ENCODE data around the gene URB2. TPM values are rescaled to one million over a fixed set of nuclear protein-coding genes. Genes with fewer than 3 reads are reported as not detected.

Gene URB2
- total and polyA plus RNA-seq, 4 donors: 1.2 to 10.5 (median 6.2) TPM

DNA sequence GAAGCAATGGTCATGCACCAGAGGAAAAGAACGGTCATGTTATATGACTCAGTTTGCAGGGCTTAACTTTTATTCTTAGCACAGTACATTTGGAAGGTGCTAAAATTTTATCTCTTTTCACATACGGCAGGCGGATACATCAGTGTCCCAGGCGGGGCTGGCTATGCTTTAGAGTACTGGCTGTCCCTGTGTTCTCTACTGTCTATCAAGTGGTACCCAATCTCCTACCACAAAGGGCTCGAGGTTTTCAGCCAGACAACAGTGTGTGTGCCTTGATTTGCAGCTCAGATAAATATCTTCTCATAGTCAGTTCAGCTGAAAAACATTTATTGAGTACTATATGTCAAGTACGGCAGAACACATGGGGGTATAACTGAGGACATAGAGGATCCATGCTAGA is 65.3 kb downstream of the URB2 start:
- Histone ChIP-seq H3K4me1 (ENCODE audit: control insufficient read depth in 4 of 4, insufficient read depth in 4 of 4, low read length in 3 of 4) (no peaks in the 10 kb centered on the region), H3K4me3 (ENCODE audit: low read depth in 1 of 3, low read length in 3 of 3) (no peak overlapping the region), H3K9ac (ENCODE audit: low read depth in 1 of 2, low read length in 2 of 2) (no peak overlapping the region), H3K36me3 (ENCODE audit: control insufficient read depth in 4 of 4, insufficient read depth in 3 of 4, low read depth in 1 of 4, low read length in 3 of 4) (no peaks in the 10 kb centered on the region), H3K27me3 (ENCODE audit: control insufficient read depth in 4 of 4, insufficient read depth in 4 of 4, low read length in 3 of 4) (no peaks in the 10 kb centered on the region), H3K27ac (ENCODE audit: low read depth in 1 of 2, low read length in 2 of 2) (no peak overlapping the region), H3K9me3 (ENCODE audit: control insufficient read depth in 4 of 4, low read length in 3 of 4) (no peaks in the 10 kb centered on the region)
- WGBS: 88% methylated on average over 6 of the region's 6 CpGs
- TF ChIP-seq CTCF (IDR thresholded peaks at IDR 0.05; ENCODE audit: low read depth, low read length, missing input control) (no peak), FOXA2 (IDR thresholded peaks at IDR 0.05) (no peak), ATF3 (IDR thresholded peaks at IDR 0.05) (no peak), TAF1 (conservative IDR thresholded peaks at IDR 0.05) (no peak), JUND (IDR thresholded peaks at IDR 0.05) (no peak), SP1 (IDR thresholded peaks at IDR 0.05) (no peak), RXRA (IDR thresholded peaks at IDR 0.05) (no peak), RAD21 (IDR thresholded peaks at IDR 0.05) (no peak), GABPA (IDR thresholded peaks at IDR 0.05 in 1 of 2, conservative IDR thresholded peaks at IDR 0.05 in 1 of 2) (no peak), EGR1 (IDR thresholded peaks at IDR 0.05; ENCODE audit: low read depth in 2 of 2) (no peak), NR2F2 (IDR thresholded peaks at IDR 0.05) (no peak), YY1 (IDR thresholded peaks at IDR 0.05) (no peak), HNF4A (conservative IDR thresholded peaks at IDR 0.05) (no peak)
- TF ChIP-seq, protein P1, sequence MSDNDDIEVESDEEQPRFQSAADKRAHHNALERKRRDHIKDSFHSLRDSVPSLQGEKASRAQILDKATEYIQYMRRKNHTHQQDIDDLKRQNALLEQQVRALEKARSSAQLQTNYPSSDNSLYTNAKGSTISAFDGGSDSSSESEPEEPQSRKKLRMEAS (IDR thresholded peaks at IDR 0.05): no peak
- TF ChIP-seq, protein P2, sequence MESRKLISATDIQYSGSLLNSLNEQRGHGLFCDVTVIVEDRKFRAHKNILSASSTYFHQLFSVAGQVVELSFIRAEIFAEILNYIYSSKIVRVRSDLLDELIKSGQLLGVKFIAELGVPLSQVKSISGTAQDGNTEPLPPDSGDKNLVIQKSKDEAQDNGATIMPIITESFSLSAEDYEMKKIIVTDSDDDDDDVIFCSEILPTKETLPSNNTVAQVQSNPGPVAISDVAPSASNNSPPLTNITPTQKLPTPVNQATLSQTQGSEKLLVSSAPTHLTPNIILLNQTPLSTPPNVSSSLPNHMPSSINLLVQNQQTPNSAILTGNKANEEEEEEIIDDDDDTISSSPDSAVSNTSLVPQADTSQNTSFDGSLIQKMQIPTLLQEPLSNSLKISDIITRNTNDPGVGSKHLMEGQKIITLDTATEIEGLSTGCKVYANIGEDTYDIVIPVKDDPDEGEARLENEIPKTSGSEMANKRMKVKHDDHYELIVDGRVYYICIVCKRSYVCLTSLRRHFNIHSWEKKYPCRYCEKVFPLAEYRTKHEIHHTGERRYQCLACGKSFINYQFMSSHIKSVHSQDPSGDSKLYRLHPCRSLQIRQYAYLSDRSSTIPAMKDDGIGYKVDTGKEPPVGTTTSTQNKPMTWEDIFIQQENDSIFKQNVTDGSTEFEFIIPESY (IDR thresholded peaks at IDR 0.05): no peak
- TF ChIP-seq, protein P3, sequence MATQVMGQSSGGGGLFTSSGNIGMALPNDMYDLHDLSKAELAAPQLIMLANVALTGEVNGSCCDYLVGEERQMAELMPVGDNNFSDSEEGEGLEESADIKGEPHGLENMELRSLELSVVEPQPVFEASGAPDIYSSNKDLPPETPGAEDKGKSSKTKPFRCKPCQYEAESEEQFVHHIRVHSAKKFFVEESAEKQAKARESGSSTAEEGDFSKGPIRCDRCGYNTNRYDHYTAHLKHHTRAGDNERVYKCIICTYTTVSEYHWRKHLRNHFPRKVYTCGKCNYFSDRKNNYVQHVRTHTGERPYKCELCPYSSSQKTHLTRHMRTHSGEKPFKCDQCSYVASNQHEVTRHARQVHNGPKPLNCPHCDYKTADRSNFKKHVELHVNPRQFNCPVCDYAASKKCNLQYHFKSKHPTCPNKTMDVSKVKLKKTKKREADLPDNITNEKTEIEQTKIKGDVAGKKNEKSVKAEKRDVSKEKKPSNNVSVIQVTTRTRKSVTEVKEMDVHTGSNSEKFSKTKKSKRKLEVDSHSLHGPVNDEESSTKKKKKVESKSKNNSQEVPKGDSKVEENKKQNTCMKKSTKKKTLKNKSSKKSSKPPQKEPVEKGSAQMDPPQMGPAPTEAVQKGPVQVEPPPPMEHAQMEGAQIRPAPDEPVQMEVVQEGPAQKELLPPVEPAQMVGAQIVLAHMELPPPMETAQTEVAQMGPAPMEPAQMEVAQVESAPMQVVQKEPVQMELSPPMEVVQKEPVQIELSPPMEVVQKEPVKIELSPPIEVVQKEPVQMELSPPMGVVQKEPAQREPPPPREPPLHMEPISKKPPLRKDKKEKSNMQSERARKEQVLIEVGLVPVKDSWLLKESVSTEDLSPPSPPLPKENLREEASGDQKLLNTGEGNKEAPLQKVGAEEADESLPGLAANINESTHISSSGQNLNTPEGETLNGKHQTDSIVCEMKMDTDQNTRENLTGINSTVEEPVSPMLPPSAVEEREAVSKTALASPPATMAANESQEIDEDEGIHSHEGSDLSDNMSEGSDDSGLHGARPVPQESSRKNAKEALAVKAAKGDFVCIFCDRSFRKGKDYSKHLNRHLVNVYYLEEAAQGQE (IDR thresholded peaks at IDR 0.05): no peak
- DNase-seq (ENCODE audit: low spot score): no peak

Data from liver (tissue), 9 donors.